Activated CD8-positive, alpha-beta memory T cell treated with anti-CD3 and anti-CD28 coated beads, Interleukin-2, amount 50 U/mL, for 24 hours (primary cell): Measurements from ENCODE around the gene JADE3.

Source experiments
- DNase-seq: peaks from one replicate; pipeline ENCODE4 v3.0.0-alpha.2; 2020; ENCODE audit errors: extremely low read depth

JADE3 gene

DNA sequence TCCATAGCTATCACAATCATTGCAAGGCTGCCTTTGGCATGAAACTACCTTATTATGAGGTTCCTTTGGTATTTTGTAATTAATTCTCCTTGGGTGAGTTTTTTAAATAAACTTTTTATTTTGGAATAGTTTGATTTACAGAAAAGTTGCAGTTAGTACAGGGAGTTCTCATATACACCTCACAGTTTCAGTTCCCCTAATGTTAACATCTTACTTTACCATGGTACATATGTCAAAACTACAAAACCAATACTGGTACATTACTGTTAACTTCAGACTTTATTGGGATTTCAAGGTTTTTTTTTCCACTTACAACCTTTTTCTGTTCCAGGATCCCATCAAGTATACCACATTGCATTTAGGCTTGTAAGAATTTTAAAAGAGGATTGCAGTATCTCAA is 114.0 kb downstream of the JADE3 start:
- DNase-seq, result no peak

DNA sequence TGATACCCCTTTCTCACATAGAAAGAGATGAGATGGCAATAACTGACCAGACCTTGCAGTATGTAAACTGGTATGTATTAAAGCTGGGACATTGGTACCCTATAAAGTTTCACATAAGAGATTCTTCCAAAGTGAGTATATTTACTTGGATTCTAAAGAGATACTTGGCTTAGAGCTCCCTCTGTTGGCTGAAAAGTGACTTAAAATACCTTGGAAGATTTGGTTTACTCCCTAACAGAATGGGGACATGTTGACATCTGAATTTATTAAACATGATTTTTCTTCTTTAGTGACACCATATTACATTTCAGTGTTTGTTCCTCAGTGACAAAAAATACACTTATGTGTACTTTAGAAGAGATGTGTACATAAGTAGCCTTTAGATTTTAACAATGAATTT is 118.1 kb downstream of the JADE3 start:
- no peak for DNase-seq

DNA sequence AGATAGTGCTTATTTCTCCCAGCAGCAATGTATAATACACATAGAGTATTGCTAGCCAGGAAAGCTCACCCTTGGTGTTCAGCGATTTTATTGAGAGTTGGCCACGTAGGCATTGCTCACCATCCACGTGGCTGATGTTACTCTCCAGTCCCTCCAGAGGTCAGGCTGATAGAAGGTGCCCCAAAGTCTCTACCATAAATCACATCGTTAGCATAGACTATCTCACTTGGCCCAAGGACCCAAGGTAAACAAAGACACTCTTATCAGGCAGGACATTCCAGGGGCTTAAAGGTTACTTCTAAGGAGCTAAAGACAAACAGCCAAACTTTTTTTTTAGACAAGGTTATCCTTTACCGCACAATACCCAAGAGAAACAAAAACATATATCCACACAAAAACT is 135.8 kb downstream of the JADE3 start:
- DNase-seq, result no peak

DNA sequence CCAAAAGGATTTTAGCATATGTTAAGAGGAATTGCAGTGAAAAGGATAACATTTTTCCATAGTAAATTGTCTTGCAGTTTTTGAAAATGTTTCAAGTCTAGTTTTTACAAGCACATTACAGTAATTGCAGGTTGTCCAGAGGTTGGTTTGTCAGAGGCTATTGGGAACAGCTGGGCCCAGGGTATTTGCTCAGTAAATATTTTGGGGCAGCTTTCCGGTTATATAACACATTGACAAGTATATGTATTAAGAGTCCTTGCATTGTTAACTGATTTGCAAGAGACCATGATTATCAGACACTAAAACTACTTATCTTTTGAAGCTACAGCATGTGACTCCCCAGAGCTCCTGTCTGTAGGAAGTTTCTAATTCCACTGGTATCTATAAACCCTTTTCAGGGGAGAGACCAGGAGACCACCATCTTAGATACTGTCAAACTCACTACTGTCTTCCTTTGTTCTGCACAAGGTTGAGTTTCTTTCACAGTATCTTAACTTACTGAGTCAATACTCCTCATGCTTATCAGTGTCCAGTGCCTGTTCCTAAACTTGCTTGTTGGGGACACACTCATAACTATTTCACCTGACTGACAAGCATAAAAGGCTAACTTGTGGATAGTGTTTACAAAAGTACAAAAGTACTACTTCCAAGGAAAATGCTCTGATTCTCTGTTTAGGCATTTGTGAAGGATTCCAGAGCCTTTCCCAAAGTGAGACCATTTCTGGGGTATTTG is 147.1 kb downstream of the JADE3 start:
- no peak for DNase-seq

DNA sequence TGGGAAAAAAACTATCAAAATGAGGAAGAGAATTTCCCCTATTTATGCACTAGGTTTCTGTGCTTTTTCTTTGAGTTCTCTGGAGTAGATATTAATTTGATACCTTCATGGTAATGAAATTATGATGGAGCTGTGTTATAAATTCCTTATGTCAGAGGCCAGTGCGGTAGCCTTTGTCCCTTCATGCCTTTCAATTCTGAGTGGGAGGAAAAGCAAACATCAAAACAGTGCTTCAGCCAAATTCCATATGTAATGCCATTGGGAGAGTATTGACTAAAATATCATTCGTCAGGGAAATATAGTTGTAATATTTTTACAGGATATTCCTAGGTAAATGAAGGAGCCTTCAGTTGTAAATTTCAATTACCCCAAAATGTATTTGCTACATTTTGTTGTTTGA is 148.5 kb downstream of the JADE3 start:
- DNase-seq, result no peak

DNA sequence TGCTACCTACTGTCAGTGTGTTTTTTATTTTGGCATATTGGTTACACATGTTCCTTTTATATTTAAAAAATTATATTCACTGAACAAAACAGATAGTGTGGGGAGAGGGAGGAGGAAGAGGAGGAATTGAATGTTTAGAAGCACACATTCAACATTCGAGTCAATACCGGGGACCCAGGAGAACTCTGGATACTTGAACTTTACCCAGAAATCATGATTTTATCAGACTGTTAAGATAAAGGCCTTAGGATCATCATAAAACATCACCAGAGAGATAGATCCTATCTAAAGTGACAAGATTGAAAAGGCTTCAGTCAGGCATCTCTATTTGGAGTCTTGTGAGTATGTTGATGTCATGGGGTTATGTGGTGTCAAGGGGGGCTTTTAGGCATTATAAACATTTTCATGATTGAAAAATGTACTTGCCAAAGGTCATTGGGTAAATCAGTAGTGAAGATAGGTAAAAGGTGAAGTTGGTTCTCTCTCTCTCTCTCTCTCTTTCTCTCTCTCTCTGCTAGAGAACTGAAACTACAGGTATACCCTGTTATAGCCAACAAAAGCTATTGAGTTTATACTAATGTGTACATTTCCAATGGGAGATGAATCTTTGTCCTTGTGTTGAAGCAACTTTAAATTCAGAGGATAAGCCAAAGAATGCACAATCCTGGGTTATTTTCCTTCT is 149.2 kb downstream of the JADE3 start:
- no peak for DNase-seq

DNA sequence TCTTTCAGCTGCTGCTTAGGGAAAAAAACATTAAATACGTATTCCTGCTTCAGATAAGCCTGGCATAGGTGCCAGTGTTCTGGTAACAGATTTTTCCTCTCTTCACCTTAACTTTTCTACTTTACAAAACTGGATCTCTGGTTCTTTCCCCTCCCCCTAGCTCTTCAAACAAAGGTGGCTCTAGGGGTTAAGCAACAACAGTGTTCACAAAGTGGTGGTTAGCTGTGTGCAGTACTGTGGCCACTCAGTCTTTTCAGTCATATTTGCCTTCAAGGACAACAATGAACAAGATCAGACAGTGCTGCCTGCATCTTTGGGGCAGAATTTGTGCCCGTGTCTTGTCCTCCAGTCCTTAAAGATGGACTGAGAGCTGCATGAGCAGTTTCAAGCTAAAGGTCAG is 151.0 kb downstream of the JADE3 start:
- DNase-seq, result no peak

DNA sequence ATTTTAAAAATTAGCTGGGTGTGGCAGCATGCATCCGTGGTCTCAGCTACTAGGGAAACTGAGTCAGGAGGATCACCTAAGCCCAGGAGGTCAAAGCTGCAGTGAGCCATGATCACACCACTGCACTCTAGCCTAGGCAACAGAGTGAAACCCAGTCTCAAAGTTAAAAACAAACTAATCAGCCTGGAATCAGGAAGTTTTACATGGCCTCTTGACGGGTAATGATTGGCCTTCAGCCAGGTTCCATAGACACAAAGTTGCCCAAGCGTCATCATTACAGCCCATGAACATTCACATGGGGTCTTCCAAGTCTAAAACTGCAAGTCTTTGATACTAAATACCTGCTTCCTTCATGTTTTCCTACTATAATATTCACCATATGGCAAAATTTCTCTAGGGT is 156.0 kb downstream of the JADE3 start:
- no peak for DNase-seq

DNA sequence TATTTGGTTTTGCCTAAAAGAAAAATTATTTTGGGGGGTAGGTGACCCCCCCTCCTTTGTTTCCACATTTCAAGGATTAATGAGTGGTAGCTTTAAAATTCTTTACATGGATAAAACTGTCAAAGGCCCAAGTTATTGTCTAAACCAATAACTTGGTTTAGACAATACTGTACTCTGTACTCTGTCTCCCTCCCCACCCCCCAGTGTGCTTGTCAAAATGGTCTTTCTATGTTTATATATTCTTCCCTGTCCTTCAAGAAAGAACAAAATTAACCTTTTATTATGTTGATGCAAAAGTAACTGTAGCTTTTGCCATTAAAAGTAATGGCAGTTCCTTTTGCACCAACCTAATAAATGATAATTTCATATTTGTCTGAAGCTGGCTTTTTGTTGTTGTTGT is 156.5 kb downstream of the JADE3 start:
- no peak for DNase-seq

DNA sequence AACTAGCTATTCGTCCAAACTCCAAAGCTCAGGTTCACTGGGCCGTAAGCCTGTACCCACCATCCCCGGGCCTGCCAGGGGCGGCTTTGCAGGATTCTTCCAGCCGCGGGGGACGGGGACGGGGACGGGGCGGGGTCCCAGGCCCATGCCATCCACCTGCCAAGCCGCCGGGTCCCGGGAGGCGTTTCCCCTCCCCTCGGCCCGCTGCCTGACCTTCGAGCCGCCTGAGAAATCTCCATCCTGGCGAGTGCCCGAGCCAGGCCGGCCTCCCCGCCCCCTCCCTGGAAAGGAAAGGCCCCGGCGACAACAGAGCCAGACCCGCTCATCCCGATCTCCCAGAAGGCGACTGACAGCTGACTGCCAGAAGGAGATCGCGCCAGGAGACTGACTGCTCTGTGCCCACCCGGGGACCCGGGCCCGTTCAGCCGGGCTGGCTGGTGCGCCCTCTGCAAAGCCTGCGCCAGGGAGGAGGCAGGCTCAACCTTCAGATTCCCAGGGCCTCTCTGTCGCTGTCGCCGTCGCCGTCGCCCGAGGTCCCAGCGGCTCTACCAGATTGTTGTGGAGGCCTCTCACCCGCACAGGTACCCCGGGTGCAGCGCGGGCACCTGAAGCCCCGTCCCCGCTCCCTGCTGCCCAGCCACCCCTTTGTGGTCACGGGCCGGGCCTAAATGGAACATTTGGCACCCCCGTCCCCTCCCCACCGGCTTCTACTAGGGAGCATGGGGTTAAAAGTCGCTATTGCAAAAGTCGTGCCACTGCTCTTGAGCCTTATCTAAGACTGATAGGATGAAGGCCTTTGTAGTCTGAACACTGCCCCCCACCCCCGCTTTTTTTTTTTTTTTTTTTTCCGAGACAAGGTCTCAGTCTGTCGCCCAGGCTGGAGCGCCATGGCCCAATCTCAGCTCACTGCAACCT is 166.2 kb downstream of the JADE3 start, which contains the start of gene RGN:
Gene RGN (plus strand): TSS at position 315 of the 915 bp plus-strand sequence. CDS start 2,702 bp downstream, outside the sequence.
- no peak for DNase-seq

DNA sequence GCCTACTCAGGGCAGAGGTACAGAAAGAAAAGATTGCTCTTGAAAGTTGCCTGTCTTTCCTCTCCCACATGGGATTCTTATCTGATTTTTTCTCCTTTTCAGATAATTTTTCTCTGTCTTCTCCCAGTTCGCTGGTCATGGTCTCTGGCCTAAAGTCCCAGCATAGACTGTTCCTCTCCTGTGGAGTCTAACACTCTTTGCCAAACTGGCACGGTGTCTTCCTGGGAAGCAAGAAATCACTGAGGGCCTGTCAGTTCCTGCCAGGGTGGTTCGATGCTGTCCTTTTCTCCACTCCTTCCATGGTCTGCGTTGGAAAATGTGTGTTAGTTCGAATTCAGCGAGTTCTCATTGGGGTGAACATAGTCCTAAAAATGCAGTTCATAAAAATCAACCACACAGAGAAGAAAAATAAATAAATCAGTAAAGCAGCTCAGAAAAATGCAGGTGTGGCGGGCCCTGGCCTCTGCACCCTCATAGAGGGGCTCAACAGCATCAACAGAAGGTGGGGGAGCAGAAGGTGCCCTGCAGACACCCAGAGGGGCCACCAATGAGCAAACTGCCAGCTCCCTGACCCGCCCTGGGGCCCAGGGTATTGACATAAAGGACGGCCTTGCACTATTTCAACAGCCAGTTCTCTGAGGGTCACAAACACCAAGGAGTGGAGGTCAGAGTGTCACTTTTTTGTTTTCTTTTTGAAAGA is 168.1 kb downstream of the JADE3 start:
- no peak for DNase-seq

DNA sequence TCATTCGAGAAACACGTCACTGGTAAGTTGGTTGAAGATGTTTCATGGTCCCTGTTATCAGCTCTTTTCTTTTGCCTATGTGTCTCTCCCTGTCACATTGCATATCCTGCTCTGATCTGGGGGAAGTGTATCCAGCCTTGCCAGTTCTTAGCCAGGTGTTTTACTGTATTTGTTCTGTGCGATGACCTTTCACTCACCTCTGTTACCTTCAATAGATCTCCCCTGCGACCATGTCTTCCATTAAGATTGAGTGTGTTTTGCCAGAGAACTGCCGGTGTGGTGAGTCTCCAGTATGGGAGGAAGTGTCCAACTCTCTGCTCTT is 168.7 kb downstream of the JADE3 start:
- no peak for DNase-seq

DNA sequence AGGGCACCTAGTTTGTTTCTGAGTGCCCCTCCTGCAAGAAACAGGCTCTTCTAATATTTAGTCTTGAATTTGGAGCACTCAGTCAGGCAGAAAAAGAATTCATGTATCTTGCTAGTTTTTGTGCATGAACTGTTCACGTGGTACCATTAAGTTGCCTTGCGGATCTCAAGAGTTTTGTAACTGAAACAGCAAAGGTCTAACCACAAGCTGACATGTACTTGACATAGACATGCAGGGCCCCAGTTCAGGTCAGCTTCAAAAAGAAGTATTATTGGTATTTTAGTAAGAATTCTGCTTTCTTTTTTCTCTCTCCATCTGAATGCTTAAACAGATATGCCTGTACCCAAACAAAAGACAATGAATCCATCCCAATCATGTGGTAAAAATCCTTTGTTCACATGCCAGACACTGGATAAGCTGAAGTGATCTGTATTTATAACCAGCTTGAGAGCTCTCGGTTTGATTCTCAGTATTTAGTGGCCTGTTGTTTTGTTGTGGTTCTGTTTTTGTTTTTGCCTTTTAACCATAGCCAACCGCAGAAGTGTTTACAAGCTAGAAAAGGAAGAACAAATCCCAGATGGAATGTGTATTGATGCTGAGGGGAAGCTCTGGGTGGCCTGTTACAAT is 179.0 kb downstream of the JADE3 start:
- DNase-seq, result no peak

DNA sequence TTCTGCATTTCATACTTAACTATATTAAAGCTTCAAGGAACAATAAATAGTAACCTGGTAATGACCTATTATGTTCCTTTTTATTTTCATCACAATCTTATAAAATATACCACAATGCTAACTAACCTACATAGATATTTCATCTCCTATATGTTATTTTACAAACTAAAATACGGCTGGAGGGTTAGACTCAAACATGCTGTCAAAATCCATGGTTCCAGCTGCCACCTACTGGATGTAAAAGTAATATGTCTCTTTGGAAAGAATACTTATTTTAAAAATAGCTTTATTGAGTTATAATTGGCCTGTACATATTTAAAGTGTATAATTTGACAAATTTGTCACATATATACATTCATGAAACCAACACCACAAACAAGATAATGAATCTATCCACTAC is 181.0 kb downstream of the JADE3 start:
- DNase-seq, result no peak

DNA sequence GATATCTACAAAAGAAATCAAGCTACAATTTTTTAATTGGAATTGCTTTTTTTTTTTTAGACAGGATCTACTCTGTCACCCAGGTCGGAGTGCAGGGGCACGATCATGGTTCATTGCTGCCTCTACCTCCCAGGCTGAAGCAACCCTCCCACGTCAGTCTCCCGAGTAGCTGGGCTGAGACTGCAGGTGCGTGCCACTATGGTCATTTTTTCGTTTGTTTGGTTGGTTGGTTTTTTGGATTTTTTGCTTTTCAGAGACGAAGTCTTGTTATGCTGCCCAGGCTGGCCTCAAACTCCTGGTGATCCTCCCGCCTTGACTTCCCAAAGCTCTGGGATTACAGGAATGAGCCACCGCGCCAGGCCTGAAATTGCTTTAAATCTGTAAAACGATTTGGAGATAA is 181.6 kb downstream of the JADE3 start:
- DNase-seq, result no peak

DNA sequence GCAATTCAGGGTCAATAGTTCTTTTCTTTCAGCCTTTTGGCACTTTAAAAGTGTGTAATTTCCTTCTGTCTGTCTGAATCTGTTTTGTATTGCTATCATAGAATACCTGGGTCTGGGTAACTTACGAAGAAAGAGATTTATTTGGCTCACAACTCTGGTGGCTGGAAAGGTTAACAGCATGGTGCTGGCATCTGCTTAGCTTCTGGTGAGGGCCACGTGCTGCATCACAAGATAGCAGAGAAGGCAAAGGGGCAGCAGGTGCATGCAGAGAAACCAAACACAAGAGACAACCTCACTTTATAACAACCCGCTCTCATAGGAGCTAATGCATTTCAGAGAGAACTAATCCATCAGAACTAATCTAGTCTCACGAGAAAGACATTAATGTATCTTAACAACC is 184.8 kb downstream of the JADE3 start:
- no peak for DNase-seq

DNA sequence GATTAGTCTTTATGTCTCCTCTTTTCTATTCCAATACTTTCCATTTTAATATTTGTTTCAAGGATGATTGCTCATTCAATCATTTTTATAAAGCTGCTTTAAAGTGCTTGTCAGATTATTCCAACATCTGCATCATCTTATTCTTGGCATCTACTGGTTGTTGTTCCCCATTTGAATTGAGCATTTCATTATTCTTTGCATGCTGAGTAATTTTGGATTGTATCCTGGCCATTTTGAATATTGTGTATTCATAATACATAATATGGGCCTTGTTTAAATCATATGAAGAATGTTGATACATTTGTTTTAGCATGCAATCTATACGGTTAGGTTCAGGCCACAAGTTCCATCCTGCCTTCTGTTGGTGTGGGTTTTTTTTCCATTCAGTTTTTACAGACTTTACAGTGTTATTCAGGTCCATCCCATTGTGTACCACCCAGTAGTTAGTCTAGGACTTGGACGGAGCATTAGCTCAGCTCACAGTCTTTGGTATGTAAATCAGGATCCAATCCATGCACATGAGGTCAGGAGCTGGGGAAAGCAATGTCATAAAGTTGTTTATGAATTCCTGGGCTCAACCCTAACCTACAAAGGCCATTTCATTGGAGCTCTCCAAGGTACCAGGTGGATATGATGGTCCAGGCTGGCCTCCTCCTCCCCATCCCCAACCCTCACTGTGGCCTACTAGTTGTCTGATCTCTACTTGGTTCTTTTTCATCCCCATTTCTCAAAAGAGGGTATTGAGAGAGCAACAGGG is 186.3 kb downstream of the JADE3 start:
- DNase-seq, result no peak

DNA sequence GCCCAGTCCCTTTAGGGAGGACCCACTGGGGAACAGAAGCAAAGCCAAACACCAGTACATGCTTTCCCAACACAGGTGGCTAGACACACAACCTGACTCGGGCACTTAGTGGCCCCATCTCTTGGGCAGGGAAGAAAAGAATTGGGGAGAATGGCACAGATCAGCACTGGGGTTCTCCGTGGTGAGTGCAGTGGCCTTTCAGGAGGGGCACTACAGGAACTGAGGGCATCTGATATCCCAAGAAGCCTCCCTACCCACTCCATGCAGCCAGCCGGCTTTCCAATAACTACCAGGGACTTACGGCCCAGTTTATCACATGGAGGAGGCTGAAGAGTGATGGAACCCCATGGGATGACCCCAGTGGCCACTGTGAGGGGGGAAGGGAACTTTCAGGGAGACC is 189.0 kb downstream of the JADE3 start:
- no peak for DNase-seq
